Measurements from ENCODE around the gene CD300LD. TPM values are rescaled to one million over a fixed set of nuclear protein-coding genes. Genes with fewer than 3 reads are reported as not detected.
A peak's percentile ranks its signal among the peaks of the same experiment; 100 is the strongest.

The CD300LD gene
- polyA plus RNA-seq, 3 donors = not detected

- peak in 4 of 11 donors; percentile 18 to 42 (median 32) for DNase-seq (ENCODE audit: extremely low read depth in 1 of 11, low read depth in 9 of 11, low spot score in 4 of 11)
Observed at GRCh38 chr17:74610108-74610507, 18.0 kb upstream of the CD300LD start.

DNA sequence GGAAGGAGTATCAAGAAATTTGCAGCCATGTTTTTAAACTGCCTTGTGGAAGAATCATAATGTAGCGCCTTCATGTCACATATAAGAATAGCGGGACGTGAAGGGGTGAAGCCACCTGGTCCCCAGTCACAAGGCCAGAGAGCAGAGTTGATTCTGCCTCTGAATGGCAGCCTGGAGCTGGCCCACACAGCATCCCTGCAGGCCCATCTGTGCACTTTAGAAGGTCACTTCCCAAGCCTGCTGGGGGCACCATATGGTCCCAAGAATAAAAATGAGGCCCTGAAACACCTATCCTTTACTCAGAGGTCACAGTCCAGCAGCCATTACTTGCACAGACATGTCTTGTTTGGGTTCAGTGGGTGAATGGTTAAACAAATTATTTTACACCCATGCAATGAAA is 16.4 kb upstream of the CD300LD start:
- DNase-seq (ENCODE audit: extremely low read depth in 1 of 11, low read depth in 9 of 11, low spot score in 4 of 11) = no peak

GRCh38 chr17:74607221-74607620 is 15.1 kb upstream of the CD300LD start:
- DNase-seq (ENCODE audit: extremely low read depth in 1 of 11, low read depth in 9 of 11, low spot score in 4 of 11) = no peak

GRCh38 chr17:74606050-74606449 is 14.0 kb upstream of the CD300LD start:
- no peak for DNase-seq (ENCODE audit: extremely low read depth in 1 of 11, low read depth in 9 of 11, low spot score in 4 of 11)

DNA sequence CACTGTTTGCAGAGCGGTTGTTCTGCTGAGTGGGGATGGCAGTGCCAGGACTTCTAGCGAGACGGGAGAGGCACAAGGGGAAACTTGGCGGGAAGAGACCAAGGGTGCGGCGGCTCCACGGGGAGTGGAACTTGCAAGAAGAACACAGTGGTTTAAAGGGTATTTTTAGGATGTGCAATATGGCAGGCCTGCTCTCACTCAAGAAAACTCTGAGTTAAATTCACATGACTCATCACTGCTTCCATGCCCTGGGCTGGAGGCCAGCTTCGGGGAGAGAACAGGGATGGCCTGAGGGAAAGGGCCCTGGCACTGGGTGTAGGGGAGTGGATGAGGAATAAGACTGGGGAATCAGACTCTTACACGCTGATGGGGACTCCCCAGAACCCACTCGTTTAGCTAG is 13.3 kb upstream of the CD300LD start:
- no peak for DNase-seq (ENCODE audit: extremely low read depth in 1 of 11, low read depth in 9 of 11, low spot score in 4 of 11)

- DNase-seq (ENCODE audit: extremely low read depth in 1 of 11, low read depth in 9 of 11, low spot score in 4 of 11) = no peak
Observed at GRCh38 chr17:74604761-74605160, 12.7 kb upstream of the CD300LD start.

- no peak for DNase-seq (ENCODE audit: extremely low read depth in 1 of 11, low read depth in 9 of 11, low spot score in 4 of 11)
Observed at GRCh38 chr17:74604200-74604599, 12.1 kb upstream of the CD300LD start.

GRCh38 chr17:74603746-74604145 is 11.7 kb upstream of the CD300LD start:
- DNase-seq (ENCODE audit: extremely low read depth in 1 of 11, low read depth in 9 of 11, low spot score in 4 of 11) = no peak

GRCh38 chr17:74603037-74603635 is 11.1 kb upstream of the CD300LD start:
- DNase-seq (ENCODE audit: extremely low read depth in 1 of 11, low read depth in 9 of 11, low spot score in 4 of 11) = no peak

GRCh38 chr17:74601944-74602572 is 10.0 kb upstream of the CD300LD start:
- DNase-seq (ENCODE audit: extremely low read depth in 1 of 11, low read depth in 9 of 11, low spot score in 4 of 11) = peak in 2 of 11 donors; percentile 11 to 17

GRCh38 chr17:74599448-74599939 is 7.4 kb upstream of the CD300LD start:
- DNase-seq (ENCODE audit: extremely low read depth in 1 of 11, low read depth in 9 of 11, low spot score in 4 of 11) = no peak

GRCh38 chr17:74599023-74599399 is 6.9 kb upstream of the CD300LD start:
- no peak for DNase-seq (ENCODE audit: extremely low read depth in 1 of 11, low read depth in 9 of 11, low spot score in 4 of 11)

GRCh38 chr17:74598346-74599022 is 6.4 kb upstream of the CD300LD start:
- DNase-seq (ENCODE audit: extremely low read depth in 1 of 11, low read depth in 9 of 11, low spot score in 4 of 11) = no peak

DNA sequence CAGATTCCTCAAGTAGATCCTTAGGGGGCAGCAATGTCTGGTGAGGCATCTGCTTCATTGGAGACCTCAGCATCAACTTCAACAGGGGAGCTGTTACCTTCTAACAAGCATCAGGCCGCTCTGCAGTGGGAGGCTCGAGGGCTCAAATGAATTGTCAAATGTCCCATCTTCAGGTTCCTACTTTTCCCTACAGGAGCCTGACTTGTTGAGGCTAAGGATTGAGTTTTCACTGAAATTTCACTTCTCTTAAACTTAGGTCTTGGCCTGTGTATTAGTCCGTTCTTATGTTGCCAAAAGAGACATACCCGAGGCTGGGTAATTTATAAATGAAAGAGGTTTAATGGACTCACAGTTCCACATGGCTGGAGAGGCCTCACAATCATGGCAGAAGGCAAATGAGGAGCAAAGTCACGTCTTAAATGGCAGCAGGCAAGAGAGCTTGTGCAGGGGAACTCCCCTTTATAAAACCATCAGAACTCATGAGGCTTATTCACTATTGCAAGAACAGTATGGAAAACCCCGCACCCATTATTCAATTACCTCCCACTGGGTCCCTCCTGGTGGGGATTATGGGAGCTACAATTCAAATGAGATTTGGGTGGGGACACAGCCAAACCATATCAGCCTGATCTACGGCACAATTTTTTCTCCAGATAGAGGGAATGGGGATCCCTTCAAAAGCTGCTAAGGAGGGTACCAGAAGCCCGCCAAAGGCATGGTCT is 5.1 kb upstream of the CD300LD start:
- DNase-seq (ENCODE audit: extremely low read depth in 1 of 11, low read depth in 9 of 11, low spot score in 4 of 11) = no peak

DNA sequence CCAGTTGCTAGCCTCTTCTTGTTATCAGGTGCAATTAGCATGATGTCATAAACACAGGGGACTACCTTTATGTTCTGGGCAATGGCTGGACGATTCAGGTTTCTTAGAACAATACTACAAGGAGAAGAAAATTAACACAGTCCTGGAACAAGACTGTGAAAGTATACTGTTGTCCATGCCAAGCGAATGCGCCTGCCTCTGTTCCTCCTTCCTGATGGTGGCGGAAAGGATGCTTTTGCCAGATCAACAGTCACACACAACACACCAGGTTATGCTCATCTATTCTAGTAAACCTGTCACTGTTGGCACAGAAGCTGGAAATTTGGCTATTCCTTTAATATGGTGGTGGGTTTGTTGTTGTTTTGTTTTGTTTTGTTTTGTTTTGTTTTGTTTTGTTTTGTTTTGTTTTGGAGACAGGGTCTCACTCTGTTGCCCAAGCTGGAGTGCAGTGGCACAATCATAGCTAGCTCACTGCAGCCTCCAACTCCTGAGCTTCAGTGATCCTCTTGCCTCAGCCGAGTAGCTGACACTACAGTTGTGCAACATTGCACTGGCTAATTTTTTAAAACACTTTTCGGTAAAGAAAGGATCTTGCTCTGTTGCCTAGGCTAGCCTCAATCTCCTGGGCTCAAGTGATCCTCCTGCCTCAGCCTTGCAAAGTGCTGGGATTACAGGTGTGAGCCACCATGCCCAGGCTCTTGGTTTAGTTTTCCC is 3.1 kb upstream of the CD300LD start:
- no peak for DNase-seq (ENCODE audit: extremely low read depth in 1 of 11, low read depth in 9 of 11, low spot score in 4 of 11)

DNA sequence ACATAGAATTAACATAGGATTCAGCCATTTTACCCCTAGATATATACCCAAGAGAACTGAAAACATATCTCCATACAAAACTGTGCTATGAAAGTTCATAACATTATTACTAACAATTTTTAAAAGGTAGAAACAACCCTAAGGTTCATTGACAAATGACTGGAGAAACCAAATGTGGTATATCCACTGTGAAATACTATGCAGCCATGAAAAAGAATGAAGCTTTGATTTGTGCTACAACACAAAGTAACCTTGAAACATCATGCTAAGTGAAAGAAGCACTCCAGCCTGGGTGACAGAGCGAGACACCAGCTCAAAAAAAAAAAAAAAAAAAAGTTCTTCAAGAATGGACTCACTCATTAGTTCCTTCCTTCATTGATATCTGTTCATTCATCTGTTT is 580 bp downstream of the CD300LD start:
- no peak for DNase-seq (ENCODE audit: extremely low read depth in 1 of 11, low read depth in 9 of 11, low spot score in 4 of 11)

GRCh38 chr17:74585711-74586110 is 6.4 kb downstream of the CD300LD start:
- no peak for DNase-seq (ENCODE audit: extremely low read depth in 1 of 11, low read depth in 9 of 11, low spot score in 4 of 11)

DNA sequence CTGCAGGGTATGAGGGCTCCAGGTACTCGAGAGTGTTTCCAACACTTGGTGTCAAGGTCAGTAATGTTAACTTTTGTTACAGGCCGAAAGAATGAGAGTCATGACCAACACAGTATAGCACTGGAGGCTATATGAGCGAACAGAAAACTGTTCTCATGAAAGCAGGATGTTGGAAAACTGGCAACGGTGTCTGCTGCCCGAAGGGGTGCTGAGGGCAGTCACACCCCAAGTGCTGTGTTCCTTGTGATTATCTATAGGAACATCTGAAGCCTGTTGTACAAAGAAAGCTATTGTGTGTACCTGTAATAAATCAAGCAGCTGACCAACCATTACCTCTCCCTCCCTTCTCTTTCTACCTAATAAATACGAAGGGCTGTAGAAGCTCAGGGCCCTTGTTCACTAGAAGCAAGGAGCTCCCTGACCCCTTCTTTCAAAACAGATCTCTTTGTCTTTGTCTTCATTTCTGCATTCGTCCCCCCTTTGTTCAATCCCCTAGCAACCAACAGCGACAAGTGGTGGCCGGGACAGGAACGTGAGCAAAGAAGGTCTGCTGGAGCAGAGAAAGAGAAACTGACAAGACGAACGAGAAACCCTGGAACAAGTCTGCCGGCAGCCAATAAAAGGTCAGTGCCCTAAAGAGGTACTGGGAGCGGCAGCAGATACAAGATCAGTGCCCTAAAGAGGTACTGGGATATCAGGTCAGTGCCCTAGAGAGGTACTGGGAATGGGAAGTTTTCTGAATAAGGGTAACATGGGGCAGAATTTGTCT is 7.6 kb downstream of the CD300LD start:
- DNase-seq (ENCODE audit: extremely low read depth in 1 of 11, low read depth in 9 of 11, low spot score in 4 of 11) = no peak

- no peak for DNase-seq (ENCODE audit: extremely low read depth in 1 of 11, low read depth in 9 of 11, low spot score in 4 of 11)
Observed at GRCh38 chr17:74582633-74583032, 9.4 kb downstream of the CD300LD start.
